ENCODE measurements around the gene MIEF1. TPM values are rescaled to one million over a fixed set of nuclear protein-coding genes. Genes with fewer than 3 reads are reported as not detected.

MIEF1 gene
- total and polyA plus RNA-seq, 2 of the 8 experiments (the other 6 are each of a cell fraction or from before 2014, with no cell fraction given) = 16.8 to 32.7 TPM

- H3K9ac ChIP-seq (replicated peaks in 1 of 4; ENCODE audit: extremely low read depth in 1 of 4, low read depth in 3 of 4, low read length in 3 of 4) = no peak overlapping the region
- H3K4me3 ChIP-seq (ENCODE audit: extremely low read depth in 1 of 4, insufficient read depth in 2 of 4, low read depth in 3 of 4, low read length in 4 of 4) = no peak overlapping the region
- no peak overlapping the region for H4K5ac ChIP-seq (ENCODE audit: insufficient read length, low read depth, low read length)
- no peak overlapping the region for H2BK15ac ChIP-seq (ENCODE audit: low read length)
- H4K20me1 ChIP-seq (replicated peaks in 1 of 2; ENCODE audit: control insufficient read depth in 1 of 2, insufficient read depth in 2 of 2, low read length in 2 of 2) = peaks cover 0 to 5% of the 10 kb centered on the region in 2 experiments
- no peak for FAIRE-seq
- POLR2A ChIA-PET (ENCODE audit: partially characterized antibody) = no interaction called here
- H3K4me1 ChIP-seq (replicated peaks in 1 of 4; ENCODE audit: control insufficient read depth in 3 of 4, insufficient read depth in 4 of 4, low read length in 3 of 4) = peaks cover under 1 to 14% (median 2%) of the 10 kb centered on the region in 4 experiments; a peak in 6 of 7 replicates
- H2BK5ac ChIP-seq (ENCODE audit: low read depth, low read length) = no peak overlapping the region
- no peak overlapping the region for H3K18ac ChIP-seq (ENCODE audit: extremely low read depth, low read length)
- no peak for DNase-seq (ENCODE audit: low read depth in 1 of 2, low spot score in 2 of 2)
- no peak overlapping the region for H2AFZ ChIP-seq (ENCODE audit: low read length)
- H2BK120ac ChIP-seq (replicated peaks; ENCODE audit: low read depth, low read length) = no peak overlapping the region
- CTCF ChIA-PET (ENCODE audit: partially characterized antibody) = interaction anchor here (0.6 to 3.2 kb wide), 6 partner anchors 9 to 483 kb away, joined by 3 to 17 read pairs (median 3); no protein-coding TSS in a partner anchor
- TF ChIP-seq CBX5 (IDR thresholded peaks at IDR 0.05; ENCODE audit: low read depth, low read length) (no peak), SP1 (IDR thresholded peaks at IDR 0.05; ENCODE audit: low read depth, low read length) (no peak)
- TF ChIP-seq, protein P1, sequence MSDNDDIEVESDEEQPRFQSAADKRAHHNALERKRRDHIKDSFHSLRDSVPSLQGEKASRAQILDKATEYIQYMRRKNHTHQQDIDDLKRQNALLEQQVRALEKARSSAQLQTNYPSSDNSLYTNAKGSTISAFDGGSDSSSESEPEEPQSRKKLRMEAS (IDR thresholded peaks at IDR 0.05) = no peak
- peaks cover 0 to 3% (median 0%) of the 10 kb centered on the region in 4 experiments; a peak in 1 of 8 replicates for H3K36me3 ChIP-seq (ENCODE audit: control insufficient read depth in 2 of 4, insufficient read depth in 4 of 4, low read length in 3 of 4)
- H2AK5ac ChIP-seq (ENCODE audit: low read depth, low read length) = no peak overlapping the region
- no peak overlapping the region for H3K27ac ChIP-seq (ENCODE audit: low read depth, low read length)
- no peak overlapping the region for H4K91ac ChIP-seq (replicated peaks; ENCODE audit: insufficient read length, low read length)
- H3K23me2 ChIP-seq (ENCODE audit: low read depth, low read length) = no peaks in the 10 kb centered on the region; the same call in 1 of the 2 replicates
- WGBS, 2 experiments (ENCODE audit: extremely low coverage in 1 of 2, insufficient coverage in 1 of 2, insufficient read length in 1 of 2, insufficient replicate concordance in 2 of 2, low coverage in 1 of 2, low lambda C conversion rate in 2 of 2, missing lambda C conversion rate in 1 of 2) = 72% methylated on average over 3 of the region's 3 CpGs; no CpG with 5 or more reads in 1 of the 2 experiments
- H3K79me2 ChIP-seq (ENCODE audit: control insufficient read depth in 1 of 2, insufficient read depth in 2 of 2, low read length in 2 of 2) = no peaks in the 10 kb centered on the region
- H3K9me3 ChIP-seq (ENCODE audit: insufficient read depth in 2 of 2, low read depth in 1 of 2, low read length in 1 of 2) = no peaks in the 10 kb centered on the region
- no peak overlapping the region for H3K23ac ChIP-seq (ENCODE audit: insufficient read length)
- H4K8ac ChIP-seq (ENCODE audit: extremely low read depth, insufficient read depth, low read length) = no peak overlapping the region
- H2BK20ac ChIP-seq (ENCODE audit: low read length) = no peak overlapping the region
- H3K14ac ChIP-seq (ENCODE audit: insufficient read length) = no peak overlapping the region
- H2BK12ac ChIP-seq (ENCODE audit: low read depth, low read length) = no peak overlapping the region
- no peak overlapping the region for H3K4me2 ChIP-seq (ENCODE audit: insufficient read depth in 1 of 2, low read depth in 2 of 2, low read length in 2 of 2)
- H3K4ac ChIP-seq (replicated peaks; ENCODE audit: insufficient read length, low read depth, low read length) = no peak overlapping the region
- peaks cover 30 to 39% (median 36%) of the 10 kb centered on the region in 4 experiments for H3K27me3 ChIP-seq (replicated peaks in 1 of 4; ENCODE audit: control insufficient read depth in 3 of 4, extremely low read depth in 1 of 4, insufficient read depth in 3 of 4, low read length in 3 of 4)
- no peak overlapping the region for H3K56ac ChIP-seq (replicated peaks; ENCODE audit: insufficient read length, low read depth, low read length)
- H3K79me1 ChIP-seq (ENCODE audit: low read depth, low read length) = no peaks in the 10 kb centered on the region
These were observed 52.1 kb downstream of the MIEF1 start for GRCh38 chr22:39554151-39554550.
